Jurkat, Clone E6-1 (cell line): Measurements from ENCODE around the gene NKX1-2.
"Not testable (repeated sequence)": the region's sequence is repeated elsewhere in the genome, so short reads cannot be mapped to it uniquely, and the experiment has no call there.

Experiments
- DNase-seq: peaks from one replicate; pipeline ENCODE4 v3.0.0-alpha.2; 2011; ENCODE audit warnings: low read depth, low spot score
- H3K4me3 ChIP-seq: 2 replicates; pipeline ENCODE4 v1.5.1; 2011; ENCODE audit warnings: mild to moderate bottlenecking, low read length, control low read depth, moderate library complexity

The NKX1-2 gene

GRCh38 chr10:124458889-124459288 lies 9.1 kb upstream of the NKX1-2 start:
- DNase-seq: no peak
- no peak overlapping the region for H3K4me3 ChIP-seq

- no peak overlapping the region for H3K4me3 ChIP-seq
- no peak for DNase-seq
These were observed 8.6 kb upstream of the NKX1-2 start for GRCh38 chr10:124458473-124458872.

DNA sequence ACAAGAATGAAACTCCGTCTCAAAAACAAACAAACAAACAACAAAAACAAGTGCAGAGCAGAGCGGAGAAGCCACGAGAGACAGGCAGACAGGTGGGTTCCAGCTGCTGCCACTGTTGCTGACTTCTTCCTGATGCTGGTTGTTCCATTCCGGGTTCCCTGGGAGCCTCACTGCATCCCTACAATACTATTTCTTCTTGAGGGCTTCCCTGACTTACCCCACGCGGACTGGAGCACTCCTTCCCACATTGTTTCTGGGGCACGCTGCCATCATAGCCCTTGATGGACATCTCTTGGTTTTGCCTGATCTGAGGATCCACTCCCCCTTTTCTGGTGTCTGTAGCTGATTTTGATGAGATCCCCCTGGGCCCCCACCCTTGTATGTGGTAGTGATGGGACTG lies 5.6 kb upstream of the NKX1-2 start:
- DNase-seq: no peak

GRCh38 chr10:124453960-124454610 lies 4.2 kb upstream of the NKX1-2 start:
- no peak overlapping the region for H3K4me3 ChIP-seq
- DNase-seq: no peak

More for the DNA sequence above, 5.6 kb upstream of the NKX1-2 start:
- H3K4me3 ChIP-seq: no peak overlapping the region

DNA sequence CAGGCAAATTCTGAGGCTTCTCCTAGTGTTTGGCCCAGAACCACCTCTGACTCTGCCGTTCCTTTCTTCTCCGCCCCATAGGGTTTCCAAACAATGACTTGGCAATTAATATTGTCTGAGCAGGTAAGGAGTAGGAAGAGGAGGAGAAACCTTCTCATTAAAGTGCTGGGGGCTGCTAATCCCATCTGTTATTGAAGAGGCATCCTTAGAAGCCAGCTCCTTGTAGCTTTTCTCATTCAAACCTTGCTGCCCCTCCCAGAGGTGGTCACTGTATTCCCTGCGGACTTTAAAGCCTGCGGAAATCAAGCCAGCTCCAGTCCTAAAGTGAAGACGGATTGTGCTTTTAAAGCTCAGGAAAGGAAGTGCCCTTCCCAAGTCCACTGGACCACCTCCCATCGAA lies 1.4 kb upstream of the NKX1-2 start:
- H3K4me3 ChIP-seq: no peak overlapping the region
- DNase-seq: no peak

DNA sequence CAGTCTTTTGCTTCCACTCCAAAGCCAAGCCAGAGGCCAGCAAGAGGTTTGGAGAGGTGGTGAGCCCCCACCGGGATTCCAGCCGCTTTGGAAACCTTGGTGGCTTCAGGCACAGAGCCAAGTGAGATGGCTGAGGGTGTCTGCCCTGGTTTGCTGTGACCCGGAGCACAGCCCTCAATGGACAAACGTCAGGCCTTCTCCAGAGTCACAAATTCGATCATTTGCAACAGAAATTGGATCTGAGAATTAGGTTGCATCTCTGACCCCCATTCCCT lies 885 bp upstream of the NKX1-2 start:
- DNase-seq: no peak
- H3K4me3 ChIP-seq: no peak overlapping the region

DNA sequence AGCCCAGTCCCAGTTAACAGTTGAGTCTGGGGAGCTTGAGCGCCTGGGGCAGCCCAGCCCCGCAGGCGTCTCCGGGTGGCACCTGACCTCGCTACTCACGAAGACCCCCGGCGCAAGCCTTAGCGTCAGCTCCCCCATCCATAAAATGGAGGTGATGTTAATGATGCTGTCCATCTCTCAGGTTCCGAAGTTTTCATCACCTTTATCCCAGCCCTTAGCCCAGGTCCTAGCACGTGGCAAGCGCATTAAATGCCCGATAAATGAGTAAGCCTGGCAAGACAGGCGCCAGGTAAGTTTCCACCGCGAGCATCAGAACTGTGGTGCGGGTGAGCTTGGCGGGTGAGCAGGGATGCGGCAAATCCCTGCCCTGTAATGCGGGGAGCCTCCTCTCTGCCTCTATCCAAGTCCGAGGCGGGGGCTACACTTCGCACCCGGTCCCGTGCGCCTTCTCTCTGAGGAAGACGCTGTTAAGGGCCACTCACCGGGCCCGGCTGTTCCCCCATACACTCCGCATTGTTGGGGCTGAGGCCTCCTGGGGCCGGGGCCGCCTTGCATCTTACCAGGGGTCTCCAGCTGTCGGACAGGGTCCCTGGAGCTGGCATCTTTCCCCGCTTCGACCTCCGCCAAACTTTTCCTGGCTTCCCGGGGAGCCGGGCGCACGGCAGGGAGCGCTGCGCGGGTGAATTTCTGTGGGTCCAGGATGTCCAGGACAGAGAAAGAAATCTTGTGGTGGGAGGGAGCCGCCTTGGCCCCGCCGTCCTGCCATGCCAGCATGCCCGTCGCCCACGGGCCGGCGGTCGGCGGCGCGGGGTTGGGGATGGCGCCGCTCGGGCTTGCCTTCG lies 444 bp downstream of the NKX1-2 start:
- no peak for DNase-seq
- no peak overlapping the region for H3K4me3 ChIP-seq

- no peak for DNase-seq
- no peak overlapping the region for H3K4me3 ChIP-seq
These were observed 1.1 kb downstream of the NKX1-2 start for GRCh38 chr10:124448696-124449169.

- no peak overlapping the region for H3K4me3 ChIP-seq
- DNase-seq: no peak
These were observed 1.9 kb downstream of the NKX1-2 start for GRCh38 chr10:124447751-124448466.

DNA sequence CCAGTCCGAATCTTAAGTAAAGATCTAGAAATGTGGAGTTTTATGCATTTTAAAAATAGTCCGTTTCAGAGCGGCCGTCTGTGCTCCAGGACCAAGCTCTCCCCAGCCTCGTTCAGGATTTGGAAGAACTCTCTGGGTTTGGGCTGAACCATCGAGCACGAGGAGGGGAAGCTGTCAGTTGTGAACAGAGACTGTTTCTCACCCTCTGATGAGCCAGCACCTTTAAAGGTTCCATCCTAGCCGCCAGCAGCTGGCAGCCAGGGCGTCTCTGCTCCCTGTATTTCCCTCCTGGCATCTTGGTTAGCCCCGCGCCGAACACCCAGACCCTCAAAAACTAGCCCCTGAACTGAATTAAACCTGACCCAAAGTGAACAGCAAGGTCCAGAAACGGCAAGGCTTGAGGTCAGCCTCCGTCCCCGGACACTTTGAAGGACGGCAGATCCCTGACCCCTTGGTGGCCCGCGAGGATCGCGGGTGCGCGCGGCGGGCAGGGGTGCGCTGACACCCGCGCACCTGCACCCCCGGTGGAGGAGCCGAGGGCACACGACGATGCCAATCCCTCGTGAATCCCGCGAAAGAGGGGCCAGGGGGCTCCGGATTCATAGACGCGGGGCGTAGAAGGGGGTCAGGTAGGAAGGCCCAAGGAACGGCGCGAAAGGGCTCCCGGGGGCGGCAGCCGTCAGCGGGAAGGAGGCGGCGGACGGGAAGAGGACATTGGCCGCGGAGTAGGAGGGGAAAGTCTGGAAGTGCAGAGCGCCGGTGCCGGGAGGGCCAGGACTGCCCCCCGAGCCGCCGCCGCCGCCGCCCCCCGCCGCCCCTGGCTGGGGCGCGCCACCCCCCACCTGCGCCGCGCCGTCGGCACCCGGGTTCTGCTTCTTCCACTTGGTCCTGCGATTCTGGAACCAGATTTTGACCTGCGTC lies 2.7 kb downstream of the NKX1-2 start:
- no peak overlapping the region for H3K4me3 ChIP-seq
- DNase-seq: no peak

GRCh38 chr10:124441694-124442093 lies 8.1 kb downstream of the NKX1-2 start:
- not testable (repeated sequence) for DNase-seq, H3K4me3 ChIP-seq

GRCh38 chr10:124436191-124436638 lies 13.6 kb downstream of the NKX1-2 start:
- no peak for DNase-seq
- H3K4me3 ChIP-seq: no peak overlapping the region

DNA sequence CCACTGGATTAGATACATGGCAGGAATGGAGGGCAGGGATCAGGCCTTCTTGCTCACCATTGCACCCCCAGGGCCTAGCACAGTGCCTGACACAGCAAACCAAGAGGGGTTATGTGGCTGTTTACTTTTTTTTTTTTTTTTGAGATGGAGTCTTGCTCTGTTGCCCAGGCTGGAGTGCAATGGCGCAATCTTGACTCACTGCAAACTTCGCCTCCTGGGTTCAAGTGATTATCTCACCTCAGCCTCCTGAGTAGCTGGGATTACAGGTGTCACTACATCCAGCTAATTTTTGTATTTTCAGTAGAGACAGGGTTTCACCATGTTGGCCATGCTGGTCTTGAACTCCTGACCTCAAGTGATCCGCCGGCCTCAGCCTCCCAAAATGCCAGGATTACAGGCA lies 14.2 kb downstream of the NKX1-2 start:
- not testable (repeated sequence) for H3K4me3 ChIP-seq, DNase-seq

GRCh38 chr10:124433461-124433860 lies 16.4 kb downstream of the NKX1-2 start:
- DNase-seq: no peak
- no peak overlapping the region for H3K4me3 ChIP-seq

GRCh38 chr10:124430077-124430476 lies 19.8 kb downstream of the NKX1-2 start:
- H3K4me3 ChIP-seq: no peak overlapping the region

GRCh38 chr10:124429576-124429975 lies 20.3 kb downstream of the NKX1-2 start:
- DNase-seq: no peak
- no peak overlapping the region for H3K4me3 ChIP-seq

More at GRCh38 chr10:124430077-124430476, 19.8 kb downstream of the NKX1-2 start:
- no peak for DNase-seq

DNA sequence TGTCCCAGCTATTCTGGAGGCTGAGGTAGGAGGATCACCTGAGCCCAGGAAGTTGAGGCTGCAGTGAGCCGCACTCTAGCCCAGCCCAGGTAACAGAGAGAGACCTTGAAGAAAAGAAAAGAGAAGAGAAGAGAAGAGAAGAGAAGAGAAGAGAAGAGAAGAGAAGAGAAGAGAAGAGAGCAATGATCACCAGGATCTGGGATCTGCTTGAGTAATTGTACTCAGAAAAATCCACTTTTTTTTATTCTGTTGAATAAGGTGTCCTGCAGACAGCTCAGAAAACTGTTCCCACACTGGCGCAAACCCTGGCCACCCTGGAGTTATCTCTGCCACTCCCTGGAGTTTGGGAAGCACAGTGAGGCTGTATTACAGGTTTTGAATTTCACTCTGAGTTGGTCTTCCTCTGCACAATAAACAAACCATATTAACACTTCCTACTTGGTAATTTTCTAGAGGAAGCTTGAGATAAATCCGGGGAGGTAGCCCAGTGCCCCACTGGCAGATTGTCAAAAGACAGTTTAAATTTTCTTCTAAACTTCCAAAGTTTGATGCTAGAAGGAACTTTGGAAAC lies 21.5 kb downstream of the NKX1-2 start:
- H3K4me3 ChIP-seq: no peak overlapping the region
- no peak for DNase-seq

DNA sequence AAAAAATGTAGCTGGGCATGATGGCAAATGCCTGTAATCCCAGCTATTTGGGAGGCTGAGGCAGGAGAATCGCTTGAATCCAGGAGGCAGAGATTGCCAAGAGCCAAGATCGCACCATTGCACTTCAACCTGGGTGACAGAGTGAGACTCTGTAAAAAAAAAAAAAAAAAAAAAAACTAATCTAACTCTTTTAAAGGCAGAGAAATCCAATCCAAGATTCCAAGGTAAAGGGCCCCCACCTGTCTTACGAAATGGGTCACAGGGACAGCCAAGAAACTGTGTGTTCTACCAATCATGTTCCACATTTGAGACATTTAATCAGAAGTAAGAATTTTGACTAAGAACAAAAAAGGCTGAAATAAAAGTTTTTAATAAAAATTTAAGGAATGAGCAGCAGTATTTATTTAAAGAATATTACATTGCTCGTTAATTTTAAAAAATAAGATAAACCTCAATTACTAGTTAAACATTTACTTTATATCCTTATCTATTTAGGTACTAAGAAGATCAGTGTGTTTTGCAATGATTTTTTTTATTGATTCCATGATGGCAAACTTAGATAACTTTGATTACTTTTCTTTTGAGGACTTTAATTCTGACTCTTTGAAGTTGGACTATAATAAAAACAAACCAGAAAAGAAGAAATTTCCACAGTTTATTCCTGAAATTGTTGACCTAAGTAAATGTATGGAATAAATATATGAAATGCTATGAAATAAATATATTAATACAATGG lies 24.4 kb downstream of the NKX1-2 start:
- DNase-seq: no peak
- no peak overlapping the region for H3K4me3 ChIP-seq
